Kidney epithelial cell (primary cell): ENCODE measurements around the gene ASIC2. TPM values are rescaled to one million over a fixed set of nuclear protein-coding genes. Genes with fewer than 3 reads are reported as not detected.
A peak's percentile ranks its signal among the peaks of the same experiment; 100 is the strongest.

Source experiments
- DNase-seq: peaks from one replicate; pipeline ENCODE4 v3.0.0-alpha.2; 2010; ENCODE audit warnings: low read depth
- H3K27me3 ChIP-seq: 2 replicates; pipeline ENCODE4 v1.6.0; 2011; ENCODE audit warnings: low read length; ENCODE audit not compliant: control insufficient read depth, insufficient read depth
- H3K36me3 ChIP-seq: 2 replicates; pipeline ENCODE4 v1.5.1; 2011; ENCODE audit warnings: low read length; ENCODE audit not compliant: control insufficient read depth, insufficient read depth
- H3K4me3 ChIP-seq: 2 replicates; pipeline ENCODE4 v1.5.1; 2011; ENCODE audit warnings: low read depth, mild to moderate bottlenecking, control low read depth, low read length
- total RNA-seq: library from RNA; depleted of rRNA; stranded (reverse); fragments of >200 nt; gene quantifications from 2 replicates; pipeline ENCODE4 v1.2.3, GENCODE V29; 2015
- TF ChIP-seq, protein P1 (sequence below): IDR thresholded peaks from 2 replicates; pipeline ENCODE4 v1.5.1; 2011; ENCODE audit warnings: mild to moderate bottlenecking, moderate library complexity, low read length, control low read depth, inconsistent platforms; ENCODE audit not compliant: insufficient read depth, poor library complexity, severe bottlenecking

ASIC2 gene
- total RNA-seq, 1 donor from 2014 or later: 0.25 TPM

GRCh38 chr17:33261820-33262219 lies 31.3 kb downstream of the ASIC2 start:
- H3K4me3 ChIP-seq: no peak overlapping the region

GRCh38 chr17:33260638-33261037 lies 32.5 kb downstream of the ASIC2 start:
- Histone ChIP-seq H3K4me3 (no peak overlapping the region), H3K36me3 (no peaks in the 10 kb centered on the region), H3K27me3 (no peaks in the 10 kb centered on the region)
- no peak for DNase-seq
- TF ChIP-seq, protein P1, sequence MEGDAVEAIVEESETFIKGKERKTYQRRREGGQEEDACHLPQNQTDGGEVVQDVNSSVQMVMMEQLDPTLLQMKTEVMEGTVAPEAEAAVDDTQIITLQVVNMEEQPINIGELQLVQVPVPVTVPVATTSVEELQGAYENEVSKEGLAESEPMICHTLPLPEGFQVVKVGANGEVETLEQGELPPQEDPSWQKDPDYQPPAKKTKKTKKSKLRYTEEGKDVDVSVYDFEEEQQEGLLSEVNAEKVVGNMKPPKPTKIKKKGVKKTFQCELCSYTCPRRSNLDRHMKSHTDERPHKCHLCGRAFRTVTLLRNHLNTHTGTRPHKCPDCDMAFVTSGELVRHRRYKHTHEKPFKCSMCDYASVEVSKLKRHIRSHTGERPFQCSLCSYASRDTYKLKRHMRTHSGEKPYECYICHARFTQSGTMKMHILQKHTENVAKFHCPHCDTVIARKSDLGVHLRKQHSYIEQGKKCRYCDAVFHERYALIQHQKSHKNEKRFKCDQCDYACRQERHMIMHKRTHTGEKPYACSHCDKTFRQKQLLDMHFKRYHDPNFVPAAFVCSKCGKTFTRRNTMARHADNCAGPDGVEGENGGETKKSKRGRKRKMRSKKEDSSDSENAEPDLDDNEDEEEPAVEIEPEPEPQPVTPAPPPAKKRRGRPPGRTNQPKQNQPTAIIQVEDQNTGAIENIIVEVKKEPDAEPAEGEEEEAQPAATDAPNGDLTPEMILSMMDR: no peak

More at GRCh38 chr17:33261820-33262219, 31.3 kb downstream of the ASIC2 start:
- DNase-seq: no peak
- TF ChIP-seq, protein P1: no peak
- no peaks in the 10 kb centered on the region for H3K36me3 ChIP-seq
- H3K27me3 ChIP-seq: no peaks in the 10 kb centered on the region

GRCh38 chr17:33258296-33258695 lies 34.8 kb downstream of the ASIC2 start:
- TF ChIP-seq, protein P1: no peak
- peak; percentile 19 for DNase-seq
- Histone ChIP-seq H3K36me3 (no peaks in the 10 kb centered on the region), H3K4me3 (no peak overlapping the region), H3K27me3 (no peaks in the 10 kb centered on the region)

DNA sequence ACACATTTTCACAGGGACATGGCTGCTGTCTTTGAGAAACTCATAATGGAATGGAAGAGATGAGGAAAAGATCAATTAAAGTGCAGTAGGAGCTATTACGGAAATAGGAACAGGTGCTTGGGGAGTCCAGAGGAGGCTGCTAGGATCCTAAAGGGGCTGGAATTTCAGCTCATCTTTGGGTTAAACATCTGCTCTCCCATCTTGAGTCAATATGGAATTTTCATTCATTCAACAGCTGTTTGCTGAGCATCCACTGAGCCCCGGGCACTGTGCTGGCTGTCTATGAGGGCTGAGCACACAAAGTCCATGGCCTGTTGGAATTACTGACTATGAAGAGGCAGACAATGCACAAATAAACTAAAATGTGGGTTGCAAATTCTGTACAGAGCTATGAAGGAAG lies 47.9 kb downstream of the ASIC2 start:
- TF ChIP-seq, protein P1: no peak
- DNase-seq: no peak
- no peak overlapping the region for H3K4me3 ChIP-seq
- H3K27me3 ChIP-seq: no peaks in the 10 kb centered on the region
- H3K36me3 ChIP-seq: no peaks in the 10 kb centered on the region

DNA sequence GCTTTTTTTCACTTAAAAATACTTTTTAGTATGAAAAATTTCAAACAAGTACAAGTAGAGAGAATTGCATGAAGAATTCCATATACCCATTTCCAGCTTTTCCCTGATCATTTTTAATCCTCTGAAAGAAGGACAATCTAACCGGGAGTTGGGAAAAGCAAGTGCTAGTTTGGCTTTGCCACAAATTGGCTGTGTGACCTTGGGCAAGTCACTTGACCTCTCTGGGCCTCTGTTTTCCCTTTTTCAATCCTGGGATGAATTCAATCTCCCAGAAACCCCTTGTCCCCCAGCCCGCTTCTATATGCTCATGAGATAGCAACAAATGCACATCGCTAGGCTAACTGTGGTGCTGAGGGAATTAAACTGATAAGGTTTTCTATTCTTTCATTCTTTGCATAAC lies 49.4 kb downstream of the ASIC2 start:
- Histone ChIP-seq H3K27me3 (no peaks in the 10 kb centered on the region), H3K36me3 (no peaks in the 10 kb centered on the region), H3K4me3 (no peak overlapping the region)
- DNase-seq: no peak
- TF ChIP-seq, protein P1: no peak

DNA sequence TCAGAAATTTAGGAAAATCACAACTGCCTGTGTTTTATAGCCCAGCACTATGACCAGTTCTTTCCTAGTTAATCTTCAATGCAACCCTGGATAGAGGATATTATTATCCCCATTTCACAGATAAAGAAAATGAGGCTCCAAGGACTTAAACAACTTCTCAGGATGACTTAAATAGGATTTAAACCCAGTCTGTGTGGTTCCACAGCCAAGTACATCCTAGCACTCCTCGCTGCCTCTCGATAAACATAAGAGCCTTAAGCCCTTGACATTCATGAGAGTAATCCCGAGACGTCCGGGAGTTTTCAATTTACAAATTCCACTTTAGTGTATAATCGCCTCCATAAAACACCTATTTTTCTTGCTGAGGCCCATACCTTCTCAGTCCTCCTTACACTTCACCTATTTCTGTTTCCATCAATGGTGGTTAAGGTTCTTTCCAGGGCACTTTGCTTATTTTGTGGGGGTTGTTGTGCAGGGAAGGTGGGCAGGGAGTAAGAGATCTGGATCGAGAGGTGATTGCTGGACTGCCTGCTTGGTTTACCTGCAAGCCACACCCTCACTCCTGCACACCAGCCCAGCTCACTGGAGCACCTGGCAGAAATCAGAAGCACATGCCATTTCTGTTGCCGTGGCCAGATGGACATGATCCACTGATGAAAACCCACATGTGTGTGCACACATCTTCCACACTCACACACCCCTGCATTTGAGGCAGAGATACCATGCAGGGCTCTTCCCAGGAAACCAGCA lies 50.5 kb downstream of the ASIC2 start:
- DNase-seq: no peak
- Histone ChIP-seq H3K4me3 (no peak overlapping the region), H3K36me3 (no peaks in the 10 kb centered on the region), H3K27me3 (no peaks in the 10 kb centered on the region)
- TF ChIP-seq, protein P1: no peak
